ENCODE data around the gene PTGS2.

DNA sequence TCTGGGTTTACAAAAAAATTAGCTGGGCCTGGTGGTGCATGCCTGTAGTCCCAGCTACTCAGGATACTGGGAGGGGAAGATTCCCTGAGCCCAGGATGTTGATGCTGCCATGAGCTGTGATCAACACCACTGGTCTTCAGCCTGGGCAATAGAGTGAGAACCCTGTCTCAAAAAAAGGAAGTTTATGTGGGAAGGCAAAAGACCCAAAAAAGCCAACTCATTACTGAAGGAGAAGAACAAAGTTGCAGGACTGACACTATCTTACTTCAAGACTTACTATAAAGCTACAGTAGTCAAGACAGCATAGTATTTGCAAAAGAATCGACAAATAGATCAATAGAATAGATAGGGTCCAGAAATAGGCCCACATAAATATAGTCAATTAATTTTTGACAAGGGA lies 9.2 kb upstream of the PTGS2 start:
- TF ChIP-seq POLR2A (IDR thresholded peaks at IDR 0.05; ENCODE audit: low read depth, low read length) (no peak), POLR2AphosphoS5 (IDR thresholded peaks at IDR 0.05; ENCODE audit: low read depth, low read length) (no peak), TAF1 (IDR thresholded peaks at IDR 0.05; ENCODE audit: low read depth, low read length) (no peak), POU2F2 (IDR thresholded peaks at IDR 0.05; ENCODE audit: low read depth, low read length) (no peak), SPI1 (IDR thresholded peaks at IDR 0.05; ENCODE audit: low read depth, low read length) (no peak), PAX5 (IDR thresholded peaks at IDR 0.05; ENCODE audit: insufficient read depth, low read length, severe bottlenecking) (no peak)

Data from GM12891 (cell line).